Limb (tissue), 2 donors: ENCODE measurements around the gene JAG1.

Experiments
- DNase-seq, 2 donors: peaks; one replicate each; pipeline ENCODE4 v3.0.0-alpha.2; 2016; ENCODE audit errors: extremely low spot score in 2 of 2

JAG1 gene

DNA sequence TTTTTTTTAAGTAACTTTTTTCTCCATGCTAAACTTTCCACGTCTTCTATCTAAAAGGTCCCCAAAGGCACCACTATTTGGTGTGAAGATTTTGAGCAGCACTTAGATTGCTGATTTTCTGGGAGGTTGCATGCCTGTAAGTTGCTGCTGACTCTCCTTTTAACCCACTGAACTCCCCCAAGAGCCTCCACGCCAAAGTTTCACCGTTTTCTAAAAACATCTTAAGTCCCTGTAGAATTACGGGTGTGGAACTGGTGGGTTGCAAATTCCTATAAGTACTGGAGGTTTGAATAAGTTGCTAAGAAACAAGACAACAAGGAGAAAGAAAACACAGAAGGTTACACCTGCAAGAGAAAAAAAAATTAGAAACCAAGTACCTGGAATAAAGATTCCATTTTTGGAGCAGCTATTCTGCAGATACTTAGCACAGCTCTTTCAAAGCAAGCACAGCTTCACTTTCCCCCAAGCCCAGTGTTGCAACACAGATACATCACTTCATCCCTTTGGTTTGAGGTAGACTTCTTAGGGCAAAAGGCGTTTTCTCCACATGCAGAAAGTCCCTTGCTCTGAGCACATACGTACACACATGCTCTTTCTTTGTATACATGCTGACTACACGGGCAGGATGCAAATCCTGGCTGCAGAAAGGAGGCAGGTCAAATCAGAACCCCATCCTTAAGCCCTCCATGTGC, 5.0 kb downstream of the JAG1 start:
- DNase-seq: no peak

DNA sequence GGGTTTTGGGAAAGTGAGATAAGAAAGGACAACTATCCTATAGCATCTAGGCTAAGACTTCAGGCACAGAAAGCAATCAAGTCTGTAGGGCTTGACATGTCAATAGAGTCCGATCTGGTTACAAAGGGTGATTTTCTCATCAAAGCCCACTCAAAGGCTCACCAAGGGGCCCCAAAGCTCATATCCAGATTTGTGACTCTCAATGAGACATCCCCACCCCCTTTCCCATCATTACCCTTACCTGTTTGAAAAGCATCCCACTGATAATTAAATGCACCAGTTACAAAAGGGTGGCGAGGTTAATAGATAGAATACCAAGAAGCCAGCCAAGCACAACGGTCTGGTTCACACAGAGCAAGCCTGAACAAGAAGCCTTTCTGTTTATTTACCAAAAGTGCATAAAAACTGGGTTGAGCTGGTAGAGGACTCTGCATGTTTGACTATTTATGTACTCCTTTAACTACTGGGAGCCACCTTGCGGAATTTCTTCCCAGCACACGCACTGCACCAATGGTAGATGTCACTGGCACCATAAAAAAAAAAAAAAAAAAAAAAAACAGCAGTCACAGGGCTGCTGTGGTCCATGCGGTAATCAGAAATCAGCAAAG, 6.1 kb downstream of the JAG1 start:
- no peak for DNase-seq

DNA sequence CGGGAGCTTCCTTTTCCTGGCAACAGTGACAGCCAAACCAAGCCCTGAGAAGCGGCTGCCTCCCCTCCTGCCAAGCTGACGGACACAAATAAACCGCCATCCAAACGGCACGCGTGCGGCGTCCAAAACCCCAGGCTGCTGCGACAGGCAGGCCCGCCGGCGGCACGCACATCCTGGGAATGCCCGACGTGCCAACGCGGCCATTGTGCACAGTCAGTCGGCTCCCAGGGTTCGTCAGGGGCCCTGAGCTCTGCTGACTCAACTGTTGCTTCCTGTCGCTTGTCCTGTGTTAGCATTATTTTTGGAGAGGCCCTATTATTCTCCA, 6.8 kb downstream of the JAG1 start:
- no peak for DNase-seq

DNA sequence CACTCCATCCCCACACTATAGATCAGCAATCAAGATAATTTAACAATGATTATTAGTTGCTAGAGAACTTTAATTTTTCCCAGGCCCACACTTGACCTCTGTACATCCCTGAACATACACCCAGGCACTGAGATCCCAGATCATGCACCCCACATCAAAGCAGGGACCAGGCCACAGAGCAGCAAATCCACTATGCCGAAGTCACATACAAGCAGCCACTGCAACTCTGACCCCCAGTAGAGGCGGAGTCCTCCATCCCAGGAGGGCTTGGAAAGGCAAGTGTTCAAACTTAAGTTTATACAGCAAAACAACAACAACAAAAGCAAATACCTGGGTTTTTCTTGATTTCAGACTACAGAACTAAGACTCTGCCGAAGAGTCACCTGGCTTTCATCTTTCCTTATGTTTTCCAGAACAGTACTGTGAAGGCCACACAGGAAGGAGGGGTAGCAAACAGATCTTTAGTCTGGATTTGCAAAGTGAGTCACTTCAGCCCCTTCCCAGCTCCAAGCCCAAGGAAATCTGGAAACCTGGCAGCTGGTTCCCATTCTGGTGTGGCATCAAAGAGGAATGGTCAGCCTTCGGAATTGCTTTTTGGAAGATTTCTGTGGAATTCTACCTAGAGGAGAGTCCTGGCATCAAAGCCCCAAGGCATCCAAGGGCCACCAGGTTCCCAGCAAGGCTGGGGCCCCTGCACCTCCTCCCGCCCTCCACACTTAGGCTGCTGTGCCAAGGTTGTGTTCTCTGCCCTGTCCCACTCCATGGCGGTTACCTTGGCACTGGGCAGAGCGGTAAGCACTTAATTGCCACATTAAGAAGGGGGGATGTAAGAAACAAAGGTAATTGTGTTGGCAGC, 7.3 kb downstream of the JAG1 start:
- no peak for DNase-seq

DNA sequence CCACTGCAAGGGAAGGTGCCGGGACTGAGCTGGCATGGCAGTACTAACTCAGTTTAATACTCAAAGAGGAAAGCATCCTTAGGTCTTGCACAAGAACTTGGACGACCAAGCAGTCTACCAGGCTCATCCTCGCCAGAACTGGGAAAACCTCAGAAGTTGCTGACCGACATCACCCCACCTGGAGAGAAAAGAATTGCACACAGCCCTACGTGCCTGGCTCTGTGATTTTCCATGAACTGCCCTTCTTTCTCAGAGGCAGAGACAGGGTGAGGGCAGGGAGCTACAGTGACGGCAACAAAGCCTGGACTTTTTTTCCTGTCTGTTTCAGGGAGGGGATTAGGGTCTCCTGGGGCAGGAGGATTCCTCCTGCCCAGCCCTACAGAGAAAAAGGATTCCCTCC, 8.0 kb downstream of the JAG1 start:
- no peak for DNase-seq

DNA sequence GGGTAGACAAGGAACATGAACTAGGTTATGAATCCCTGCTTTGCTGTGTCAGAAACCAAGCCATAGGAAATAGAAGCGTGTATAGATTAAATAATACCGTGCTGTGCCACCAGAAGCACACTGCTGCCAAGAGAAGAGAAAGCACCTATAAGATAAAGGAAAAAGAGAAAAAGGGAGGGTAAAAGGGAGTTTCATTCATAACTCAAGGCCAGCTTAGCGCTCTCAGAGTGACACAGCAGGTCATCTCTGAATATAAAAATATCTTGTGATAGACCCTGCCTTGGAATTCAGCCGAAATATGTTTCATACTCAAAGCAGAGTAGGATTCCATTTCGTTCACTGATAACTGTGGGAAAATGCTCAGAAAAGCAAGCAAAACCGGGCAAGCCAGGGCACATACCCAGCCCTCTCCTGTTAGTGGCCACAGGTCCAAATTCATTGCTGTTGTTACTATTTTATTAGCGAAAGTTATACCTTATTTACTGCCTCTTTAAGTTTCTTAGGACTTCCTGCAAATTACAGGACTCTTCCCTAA, 8.7 kb downstream of the JAG1 start:
- no peak for DNase-seq

DNA sequence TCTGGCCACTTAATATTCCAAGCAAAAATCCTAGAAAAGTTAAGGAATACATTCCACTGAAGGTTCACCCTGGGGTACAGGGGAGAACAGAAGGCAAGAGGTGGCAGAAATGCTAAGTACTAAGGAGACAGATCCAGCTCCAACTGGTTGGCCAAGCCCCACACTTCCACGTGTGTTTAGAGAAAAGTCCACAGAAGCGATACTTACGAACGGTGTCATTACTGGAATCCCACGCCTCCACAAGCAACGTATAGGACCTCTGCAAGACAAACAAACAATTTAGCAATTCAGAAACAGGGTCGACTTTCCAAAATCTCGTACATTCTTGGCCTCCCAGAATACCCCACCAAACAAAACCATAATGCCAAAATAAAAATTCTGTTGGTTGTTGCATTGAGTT, 10.0 kb downstream of the JAG1 start:
- DNase-seq: no peak

DNA sequence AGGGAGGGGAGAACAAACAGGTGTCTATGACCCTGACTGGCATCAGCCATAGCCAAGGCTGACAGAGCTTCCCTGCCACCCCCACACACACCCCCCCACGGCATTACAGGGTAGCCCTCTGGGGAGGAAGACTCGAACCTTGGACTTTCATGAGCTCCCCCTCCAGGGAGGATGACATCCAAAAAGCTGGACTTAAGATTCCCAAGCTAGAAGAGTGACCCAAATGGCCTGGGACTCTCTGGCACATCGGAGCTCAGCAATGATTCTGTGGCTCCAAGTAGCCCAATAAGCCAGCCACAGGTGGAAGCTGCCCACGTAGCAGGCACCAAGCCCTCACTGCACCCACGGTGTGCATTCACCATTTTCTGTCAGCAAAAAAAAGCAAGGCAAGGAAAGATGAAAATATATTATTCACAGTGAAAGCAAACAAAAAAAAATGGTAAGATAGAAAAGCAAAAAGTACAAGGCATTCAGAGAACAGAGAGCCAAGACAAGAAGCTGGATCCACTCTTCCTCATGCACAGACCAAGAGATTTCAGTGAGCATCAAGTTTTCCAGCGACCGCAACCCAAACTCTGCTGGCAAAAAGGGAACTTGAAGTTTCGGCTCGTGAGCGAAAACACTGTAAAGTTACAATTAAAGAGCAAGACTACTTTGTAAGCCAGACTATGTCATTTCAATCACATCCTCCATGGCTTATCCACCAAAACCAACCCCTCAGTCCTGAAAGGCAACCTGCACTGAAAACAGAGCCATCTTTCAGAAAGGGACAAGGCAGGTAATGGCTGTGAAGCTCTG, 10.9 kb downstream of the JAG1 start:
- no peak for DNase-seq

DNA sequence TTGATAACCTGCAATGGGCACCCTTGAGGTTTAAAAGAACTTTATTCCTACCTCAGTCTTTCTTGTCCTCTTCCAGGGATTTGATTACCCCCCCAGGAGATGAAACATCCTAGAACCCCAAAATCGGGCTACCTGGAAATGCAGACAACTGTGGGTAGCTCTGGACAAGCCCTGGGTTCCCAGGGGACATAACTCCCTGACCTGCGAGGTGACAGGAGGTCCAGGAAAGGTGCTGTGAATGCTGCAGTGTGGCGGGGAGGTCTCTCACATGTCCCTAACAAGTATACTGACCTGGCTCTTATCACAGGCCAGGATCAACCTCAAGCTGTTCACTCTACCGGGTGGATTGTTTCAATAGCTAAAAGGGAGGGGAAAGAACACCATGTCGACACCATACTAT, 11.6 kb downstream of the JAG1 start:
- no peak for DNase-seq

DNA sequence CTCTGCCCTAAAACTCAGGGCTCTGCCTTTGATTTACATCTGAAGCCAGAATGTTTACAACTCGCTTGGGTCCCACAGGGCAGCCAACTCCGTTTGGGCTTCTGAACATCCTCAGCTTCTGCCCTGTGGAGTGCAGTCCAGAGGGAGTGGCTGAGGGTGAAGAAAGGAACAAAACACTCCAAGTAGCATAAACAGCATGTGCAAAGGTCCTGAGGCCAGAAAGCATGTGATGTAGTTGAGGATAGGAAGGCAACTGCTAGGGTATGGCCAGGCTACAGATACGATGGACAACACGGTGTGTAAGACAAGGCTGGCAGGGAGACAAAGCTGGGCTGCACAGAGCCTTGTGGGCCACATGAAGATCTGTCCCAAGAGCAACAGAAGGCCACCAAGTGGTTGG, 12.5 kb downstream of the JAG1 start:
- DNase-seq: no peak

DNA sequence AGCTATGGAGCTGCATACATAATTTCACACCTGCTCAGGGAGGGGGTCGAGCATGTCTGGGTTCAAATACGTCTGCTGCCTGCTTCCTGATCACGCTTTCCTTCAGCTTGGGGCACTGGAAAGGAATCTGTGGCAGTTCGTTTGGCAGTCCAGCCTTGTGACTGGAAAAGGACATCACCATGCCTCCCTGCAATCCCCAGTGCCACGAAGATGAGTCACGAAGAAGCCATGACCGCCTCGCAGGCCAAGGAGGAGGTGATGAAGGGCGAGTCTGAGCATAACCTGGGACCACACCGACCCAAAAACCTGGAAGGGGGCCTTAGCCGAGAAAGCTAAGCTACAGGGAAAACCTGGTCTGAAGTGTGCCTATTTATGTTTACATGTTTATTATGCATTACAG, 13.1 kb downstream of the JAG1 start:
- DNase-seq: no peak

DNA sequence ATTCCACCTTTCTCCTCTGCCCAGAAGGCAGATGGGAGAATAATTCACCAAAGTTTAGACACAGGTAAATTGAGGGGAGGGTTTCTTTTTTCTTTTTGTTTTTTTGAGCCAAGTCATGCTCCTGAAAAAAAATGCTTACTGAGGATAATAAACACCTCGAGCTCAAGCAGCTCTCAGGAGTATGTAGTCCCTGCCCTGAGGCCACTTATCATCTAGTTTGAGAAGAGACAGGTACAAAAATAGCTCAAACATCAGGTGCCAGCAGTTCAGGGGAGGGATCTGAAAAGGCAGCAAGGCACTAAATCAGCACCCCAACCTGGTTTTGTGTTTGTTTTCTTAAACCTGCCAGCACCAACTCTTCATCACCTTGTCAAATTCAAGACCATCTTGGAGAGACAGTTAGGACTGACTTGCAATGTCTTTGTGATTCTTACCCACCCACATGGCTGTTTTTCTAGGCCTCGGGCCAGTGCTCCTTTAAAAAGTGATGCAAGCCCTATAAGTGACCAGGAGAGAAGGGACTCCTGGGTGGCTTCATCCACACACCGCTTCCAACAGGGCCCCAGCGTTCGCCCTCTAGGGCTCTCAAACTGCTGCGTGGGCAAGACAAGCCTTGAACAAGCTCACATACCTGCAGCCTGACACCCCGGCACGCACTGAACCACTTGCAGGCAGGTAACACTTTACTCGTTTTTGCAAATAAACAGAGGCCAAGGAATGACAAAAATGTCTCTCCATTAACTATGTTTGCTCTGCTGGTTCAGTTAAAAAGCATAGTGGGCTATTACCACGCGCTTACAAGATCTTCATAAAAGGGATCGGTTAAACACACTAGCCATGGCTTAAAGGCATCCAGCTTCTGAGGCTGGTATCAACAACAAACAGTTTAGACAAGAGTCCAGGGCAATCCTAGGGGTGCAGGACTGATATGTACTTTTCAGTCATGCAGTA, 13.9 kb downstream of the JAG1 start:
- DNase-seq: peak in 1 of 2 donors; percentile 31

DNA sequence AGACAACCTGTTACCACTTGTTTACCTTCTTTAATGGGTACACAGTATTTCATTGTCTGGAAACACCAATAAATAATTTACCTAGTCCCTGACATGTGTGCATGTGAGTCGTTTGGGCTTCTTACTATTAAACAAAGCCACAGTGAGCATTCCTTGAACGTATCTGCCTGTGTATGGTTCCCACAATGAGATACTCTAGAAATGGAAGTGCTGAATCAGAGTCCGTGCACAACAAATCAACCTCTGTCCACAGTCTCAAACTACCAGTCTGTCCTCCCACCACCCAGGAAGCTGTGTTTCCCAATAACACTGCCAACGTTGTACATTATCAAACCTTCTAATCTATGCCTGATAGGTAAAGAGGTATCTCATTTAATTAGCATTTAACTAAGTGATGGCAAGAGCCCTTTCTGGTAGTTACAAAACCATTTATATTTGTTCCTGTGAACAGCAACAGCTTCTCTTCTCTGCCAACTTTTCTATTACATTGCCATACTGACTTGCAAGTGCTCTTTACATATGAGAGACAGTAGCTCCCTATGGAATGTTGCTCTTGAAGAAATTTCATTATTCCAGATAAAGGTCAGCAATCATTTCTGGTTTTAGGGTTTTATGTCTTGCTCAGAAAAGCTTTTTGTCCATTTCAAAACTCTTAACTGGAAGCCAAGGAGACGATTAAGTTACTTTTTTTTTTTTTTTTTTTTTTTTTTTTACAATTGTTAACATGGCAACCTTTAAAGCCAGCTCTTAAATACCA, 14.7 kb downstream of the JAG1 start:
- no peak for DNase-seq

DNA sequence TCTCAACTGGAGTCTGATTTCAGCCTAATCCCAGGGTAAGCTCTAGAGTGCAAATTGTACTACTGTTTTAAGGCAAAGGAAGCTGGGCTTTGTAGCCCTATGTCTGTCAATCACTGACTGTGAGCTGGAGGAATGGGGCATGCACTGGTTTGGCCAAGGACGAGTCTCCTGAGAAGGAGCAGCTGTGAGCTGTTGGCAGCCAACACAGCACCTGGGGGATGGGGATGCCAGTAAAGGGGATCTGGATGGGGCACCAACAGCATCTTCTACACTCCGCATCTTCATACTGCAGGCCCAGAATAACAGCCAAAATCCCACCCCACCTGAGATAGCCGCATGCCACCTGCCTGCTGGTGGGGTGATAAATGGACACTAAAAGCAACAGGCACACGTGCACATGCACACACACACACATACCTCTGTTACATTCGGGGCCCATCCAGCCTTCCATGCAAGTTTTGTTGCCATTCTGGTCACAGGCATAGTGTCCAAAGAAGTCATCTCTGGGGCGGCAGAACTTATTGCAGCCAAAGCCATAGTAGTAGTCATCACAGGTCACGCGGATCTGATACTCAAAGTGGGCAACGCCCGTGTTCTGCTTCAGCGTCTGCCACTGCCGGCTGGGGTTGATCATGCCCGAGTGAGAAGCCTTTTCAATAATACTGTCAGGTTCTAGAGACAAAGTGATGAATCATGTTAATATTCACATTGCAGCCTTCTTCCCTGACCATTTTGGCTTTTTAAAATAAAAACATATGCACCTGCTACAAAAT, 15.6 kb downstream of the JAG1 start:
- DNase-seq: peak in 1 of 2 donors; percentile 26

DNA sequence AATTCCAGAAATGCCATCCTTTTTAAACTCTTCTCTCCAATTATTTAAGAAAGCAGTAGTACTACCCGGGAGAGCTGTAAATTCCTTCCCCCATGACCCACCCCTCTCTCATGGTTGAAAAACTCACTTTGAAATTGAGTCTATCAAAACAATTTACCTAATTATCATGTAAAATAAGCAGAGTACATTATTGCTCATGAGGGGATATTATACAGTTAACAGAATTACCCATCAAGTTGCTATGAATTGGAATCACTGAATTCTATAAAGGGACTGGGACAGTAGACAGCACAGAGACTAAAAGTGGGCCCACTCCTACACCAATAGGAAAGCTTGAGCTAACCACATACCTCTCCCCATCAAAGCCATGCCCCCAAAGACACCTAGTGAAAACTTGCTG, 16.3 kb downstream of the JAG1 start:
- no peak for DNase-seq

DNA sequence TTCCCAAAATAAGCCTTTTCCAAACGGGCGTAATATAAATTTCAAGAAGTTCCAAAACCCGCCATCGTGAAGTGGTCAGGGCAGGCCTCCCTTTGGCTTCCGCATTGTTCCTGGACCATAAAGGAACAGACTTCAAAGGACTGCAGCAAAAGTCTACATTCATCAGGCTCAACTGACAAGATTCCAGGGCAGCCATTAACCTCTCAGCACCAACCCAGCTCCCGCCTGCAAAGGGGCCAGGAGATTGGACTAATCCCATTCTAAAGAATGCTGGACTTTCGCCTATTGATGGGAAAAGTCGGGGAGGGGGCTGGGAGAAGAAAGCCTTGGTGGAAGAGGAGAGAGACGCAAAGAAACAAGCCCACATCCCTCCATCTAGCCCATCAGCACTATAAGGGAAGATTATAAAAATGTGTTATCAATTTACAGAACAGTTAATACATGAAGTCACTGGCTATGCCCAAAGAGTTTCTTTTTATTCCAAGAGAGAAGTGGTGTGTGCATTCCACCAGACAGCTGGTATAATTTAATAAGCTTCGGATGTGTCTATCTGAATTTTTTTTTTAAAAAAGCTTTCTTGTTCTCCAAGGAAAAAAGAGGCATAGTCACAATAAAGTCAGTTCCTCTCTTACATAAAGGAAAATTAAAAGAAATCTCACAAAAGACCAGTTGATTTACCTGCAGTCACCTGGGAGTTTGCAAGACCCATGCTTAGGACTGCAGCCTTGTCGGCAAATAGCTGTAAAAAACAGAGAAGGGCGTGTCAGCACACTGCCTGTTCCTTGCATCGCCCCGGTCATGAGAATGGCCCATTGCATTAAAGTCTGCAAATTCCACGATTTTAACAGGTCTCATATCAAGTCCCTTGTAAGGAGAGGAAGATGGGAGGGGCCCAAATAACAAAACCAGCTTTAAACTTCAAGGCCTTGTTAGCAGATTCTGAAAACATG, 17.8 kb downstream of the JAG1 start:
- peak in 1 of 2 donors; percentile 17 for DNase-seq

DNA sequence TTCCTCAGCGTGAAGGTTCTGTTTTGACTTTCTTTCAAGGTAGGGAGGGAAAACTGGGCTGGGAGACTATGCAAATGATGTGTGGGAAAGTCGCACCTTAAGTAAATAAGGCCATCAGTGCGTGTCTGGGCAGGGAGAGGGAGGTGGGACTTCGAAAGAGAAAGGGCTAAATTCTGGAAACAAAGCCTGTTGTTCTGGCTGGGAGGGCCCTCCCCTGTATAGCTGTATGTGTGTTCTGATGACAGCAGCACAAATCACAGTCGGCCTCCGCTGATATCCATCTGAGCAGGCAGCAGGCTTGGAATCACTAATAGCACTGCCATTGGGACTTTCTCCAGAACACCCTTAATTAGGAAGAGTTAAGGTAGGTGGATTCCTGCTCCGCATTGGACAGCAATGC, 19.2 kb downstream of the JAG1 start:
- no peak for DNase-seq

DNA sequence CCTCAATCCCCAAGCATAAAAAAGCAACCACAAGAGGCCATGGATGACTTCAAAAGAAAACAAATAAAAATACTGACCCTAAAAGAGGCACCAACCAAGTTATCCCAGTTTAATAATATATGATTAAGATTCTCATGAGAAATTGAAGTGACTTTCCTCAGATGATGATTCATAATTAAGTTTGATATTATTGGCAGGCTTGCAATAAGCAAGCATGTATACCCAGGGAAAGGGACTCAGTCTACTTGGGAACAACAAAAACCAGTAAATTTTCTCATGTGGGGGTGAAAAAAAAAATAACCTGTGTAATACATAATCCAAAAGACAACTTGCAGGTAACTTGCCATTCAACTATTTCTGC, 19.6 kb downstream of the JAG1 start:
- no peak for DNase-seq
